Transverse colon (tissue), 4 donors: ENCODE data around the gene KIAA1328. TPM values are rescaled to one million over a fixed set of nuclear protein-coding genes. Genes with fewer than 3 reads are reported as not detected.

Experiments
- DNase-seq: peaks from one replicate; pipeline ENCODE4 v3.0.0-alpha.2; 2019
- H3K27ac ChIP-seq, 4 donors: fragments of 200-600 bp; sonication (generic); 2 replicates each; pipeline ENCODE4 v1.5.1; 2016 to 2018; ENCODE audit warnings: inconsistent platforms in 4 of 4
- H3K27me3 ChIP-seq: fragments of 200-600 bp; sonication (generic); 2 replicates; pipeline ENCODE4 v1.5.1; 2017; ENCODE audit warnings: inconsistent platforms
- H3K36me3 ChIP-seq, 4 donors: fragments of 200-600 bp; sonication (generic); 2 replicates each; pipeline ENCODE4 v1.5.1; 2017 to 2019; ENCODE audit warnings: inconsistent platforms in 4 of 4
- H3K4me1 ChIP-seq, 4 donors: fragments of 200-600 bp; sonication (generic); 2 replicates each; pipeline ENCODE4 v1.5.1; 2017 to 2020; ENCODE audit warnings: inconsistent platforms in 4 of 4
- H3K4me3 ChIP-seq, 4 donors: fragments of 200-600 bp; sonication (generic); 1 replicate in 1 of 4; 2 replicates in 3 of 4; pipeline versions ENCODE4 v1.5.1 to v1.6.1; 2017 to 2019; ENCODE audit warnings: inconsistent platforms in 4 of 4
- H3K9me3 ChIP-seq, 2 donors: fragments of 200-600 bp; sonication (generic); 2 replicates each; pipeline ENCODE4 v1.5.1; 2017 to 2019; ENCODE audit warnings: inconsistent platforms in 2 of 2
- EP300 ChIP-seq: sonication (generic); formaldehyde crosslinking; IDR thresholded peaks from one replicate; pipeline ENCODE4 v1.6.1; 2017; ENCODE audit warnings: antibody characterized with exemption, low read depth
- POLR2A ChIP-seq: fragments of 450-650 bp; IDR thresholded peaks from one replicate; pipeline ENCODE4 v1.6.1; 2016; ENCODE audit warnings: antibody characterized with exemption, mild to moderate bottlenecking, moderate library complexity
- POLR2AphosphoS5 ChIP-seq, 3 donors: sonication (generic); formaldehyde crosslinking; IDR thresholded peaks; one replicate each; pipeline ENCODE4 v1.6.1; 2016; ENCODE audit warnings: antibody characterized with exemption in 3 of 3
- WGBS, 2 donors: methylation state at CpG; one replicate each; pipeline ENCODE4 v1.1.5; 2018; ENCODE audit warnings: low coverage in 1 of 2; 5-methylcytosine and 5-hydroxymethylcytosine counted together
- in situ Hi-C, 4 donors: fragments of 200-750 bp; cut with MboI; loops; one replicate each; pipeline versions ENCODE4 v1.15.0 to v1.15.1; 2017; ENCODE audit warnings: low sequenced_read_pairs in 3 of 4, low pct_ligation_motif_present in 1 of 4, low pct_unique_long_range_greater_than_20kb in 1 of 4
- intact Hi-C: fragments of 100-400 bp; cut with DNase I; formaldehyde crosslinking; loops from one replicate; pipeline ENCODE4 v1.15.1; 2023; ENCODE audit warnings: low total_unique reads
- total RNA-seq, 4 donors: library from RNA; depleted of rRNA; stranded (reverse); fragments of >200 nt; gene quantifications; one replicate each; pipeline ENCODE4 v1.1.0, GENCODE V29; 2016
- TF ChIP-seq, protein P1 (sequence below), 5 experiments: fragments of 200-600 bp in 3 of 5; fragments of 450-650 bp in 2 of 5; sonication (generic) in 3 of 5; IDR thresholded peaks; 1 replicate in 2 of 5; 2 replicates in 3 of 5; pipeline ENCODE4 v1.5.1; 2016 to 2017; ENCODE audit warnings: antibody characterized with exemption in 5 of 5, inconsistent platforms in 3 of 5, mild to moderate bottlenecking in 2 of 5, moderate library complexity in 1 of 5

Gene KIAA1328
- total RNA-seq, 4 donors from 2014 or later, result 3.6 to 14.3 (median 11.3) TPM

DNA sequence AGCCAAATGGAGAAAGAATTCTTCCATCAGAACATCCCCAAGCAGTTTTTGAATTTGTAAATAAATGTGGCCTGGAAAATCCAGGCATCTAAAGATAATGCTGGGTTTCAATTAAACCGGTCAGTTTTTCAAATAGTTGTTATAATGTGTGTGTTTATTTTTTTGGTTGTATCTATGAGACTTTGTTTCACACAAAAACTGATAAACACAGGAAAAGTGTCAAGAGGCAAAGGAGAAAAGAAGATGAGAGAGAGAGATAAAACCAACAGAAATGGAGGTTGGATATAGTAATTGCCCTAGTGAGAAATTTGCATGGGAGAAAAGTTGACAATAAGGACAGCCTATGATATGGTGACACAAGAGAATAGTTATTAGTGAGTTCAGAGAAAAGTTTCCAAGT is 68.3 kb downstream of the KIAA1328 start:
- WGBS, 2 donors, result 93 to 100% methylated on average over 1 of the region's 1 CpG
- in situ Hi-C loops (no loop called here), intact Hi-C loops (no loop called here)
- Histone ChIP-seq H3K9me3 (peaks cover 5 to 6% of the 10 kb centered on the region in 2 donors), H3K36me3 (no peaks in the 10 kb centered on the region), H3K4me1 (no peaks in the 10 kb centered on the region), H3K27ac (no peak overlapping the region), H3K4me3 (no peak overlapping the region), H3K27me3 (no peaks in the 10 kb centered on the region)
- DNase-seq, result no peak
- no peak for TF ChIP-seq POLR2A
- TF ChIP-seq, protein P1, sequence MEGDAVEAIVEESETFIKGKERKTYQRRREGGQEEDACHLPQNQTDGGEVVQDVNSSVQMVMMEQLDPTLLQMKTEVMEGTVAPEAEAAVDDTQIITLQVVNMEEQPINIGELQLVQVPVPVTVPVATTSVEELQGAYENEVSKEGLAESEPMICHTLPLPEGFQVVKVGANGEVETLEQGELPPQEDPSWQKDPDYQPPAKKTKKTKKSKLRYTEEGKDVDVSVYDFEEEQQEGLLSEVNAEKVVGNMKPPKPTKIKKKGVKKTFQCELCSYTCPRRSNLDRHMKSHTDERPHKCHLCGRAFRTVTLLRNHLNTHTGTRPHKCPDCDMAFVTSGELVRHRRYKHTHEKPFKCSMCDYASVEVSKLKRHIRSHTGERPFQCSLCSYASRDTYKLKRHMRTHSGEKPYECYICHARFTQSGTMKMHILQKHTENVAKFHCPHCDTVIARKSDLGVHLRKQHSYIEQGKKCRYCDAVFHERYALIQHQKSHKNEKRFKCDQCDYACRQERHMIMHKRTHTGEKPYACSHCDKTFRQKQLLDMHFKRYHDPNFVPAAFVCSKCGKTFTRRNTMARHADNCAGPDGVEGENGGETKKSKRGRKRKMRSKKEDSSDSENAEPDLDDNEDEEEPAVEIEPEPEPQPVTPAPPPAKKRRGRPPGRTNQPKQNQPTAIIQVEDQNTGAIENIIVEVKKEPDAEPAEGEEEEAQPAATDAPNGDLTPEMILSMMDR (IDR thresholded peaks at IDR 0.05), result no peak
- TF ChIP-seq EP300, result no peak
- no peak for TF ChIP-seq POLR2AphosphoS5 (IDR thresholded peaks at IDR 0.05)

- Histone ChIP-seq H3K4me1 (no peaks in the 10 kb centered on the region), H3K36me3 (no peaks in the 10 kb centered on the region), H3K4me3 (no peak overlapping the region), H3K9me3 (peaks cover 5 to 6% of the 10 kb centered on the region in 2 donors), H3K27me3 (no peaks in the 10 kb centered on the region), H3K27ac (no peak overlapping the region)
- intact Hi-C loops (no loop called here), in situ Hi-C loops (no loop called here)
- WGBS, 2 donors, result 79 to 88% methylated on average over 3 of the region's 3 CpGs
- DNase-seq, result no peak
- no peak for TF ChIP-seq POLR2A
- TF ChIP-seq EP300, result no peak
- TF ChIP-seq, protein P1 (IDR thresholded peaks at IDR 0.05), result no peak
- no peak for TF ChIP-seq POLR2AphosphoS5 (IDR thresholded peaks at IDR 0.05)
Measured at GRCh38 chr18:36899289-36899688, 70.4 kb downstream of the KIAA1328 start.

GRCh38 chr18:36900466-36900865 is 71.5 kb downstream of the KIAA1328 start:
- in situ Hi-C loops, result no loop called here
- Histone ChIP-seq H3K4me1 (no peaks in the 10 kb centered on the region), H3K36me3 (no peaks in the 10 kb centered on the region), H3K27ac (no peak overlapping the region), H3K4me3 (no peak overlapping the region), H3K9me3 (peaks cover 5 to 6% of the 10 kb centered on the region in 2 donors), H3K27me3 (no peaks in the 10 kb centered on the region)
- no peak for TF ChIP-seq EP300
- TF ChIP-seq POLR2AphosphoS5 (IDR thresholded peaks at IDR 0.05), result no peak
- no peak for TF ChIP-seq POLR2A
- TF ChIP-seq, protein P1 (IDR thresholded peaks at IDR 0.05), result no peak
- 96 to 98% methylated on average over 4 of the region's 4 CpGs for WGBS, 2 donors
- DNase-seq, result no peak
- intact Hi-C loops, result no loop called here

- Histone ChIP-seq H3K4me3 (no peak overlapping the region), H3K27ac (no peak overlapping the region), H3K4me1 (no peaks in the 10 kb centered on the region), H3K9me3 (peaks cover 5 to 6% of the 10 kb centered on the region in 2 donors), H3K36me3 (no peaks in the 10 kb centered on the region), H3K27me3 (no peaks in the 10 kb centered on the region)
- no peak for DNase-seq
- in situ Hi-C loops, result no loop called here
- intact Hi-C loops, result no loop called here
- TF ChIP-seq POLR2A (no peak), EP300 (no peak), POLR2AphosphoS5 (IDR thresholded peaks at IDR 0.05) (no peak)
- TF ChIP-seq, protein P1 (IDR thresholded peaks at IDR 0.05), result no peak
- 83 to 96% methylated on average over 1 of the region's 1 CpG for WGBS, 2 donors
Measured at GRCh38 chr18:36901277-36901701, 72.4 kb downstream of the KIAA1328 start.
